Measurements from ENCODE around the gene STX3.
A peak's percentile ranks its signal among the peaks of the same experiment; 100 is the strongest.
"Not testable (repeated sequence)": the region's sequence is repeated elsewhere in the genome, so short reads cannot be mapped to it uniquely, and the experiment has no call there.

Gene STX3

DNA sequence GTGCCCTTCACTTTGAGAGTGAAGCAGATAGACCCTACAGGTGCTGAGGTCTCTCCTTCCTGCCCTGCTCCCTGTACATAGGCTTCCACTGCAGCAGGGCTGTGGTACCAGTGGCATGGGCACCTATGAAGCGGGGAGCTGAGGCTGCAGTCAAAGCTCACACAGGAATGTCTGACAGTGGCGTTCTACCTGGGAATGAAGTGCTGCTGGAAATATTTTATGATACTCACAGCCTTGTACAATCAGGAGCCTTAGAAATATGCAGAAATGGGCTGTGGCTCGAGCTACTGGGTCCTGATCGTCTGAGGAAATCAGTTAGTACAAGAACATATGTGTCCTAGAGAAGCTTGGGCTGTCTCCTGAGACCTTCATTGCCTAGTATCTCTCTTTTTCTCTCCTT lies 30.6 kb downstream of the STX3 start:
- no peak overlapping the region for H3K27ac ChIP-seq
- no peak for DNase-seq (ENCODE audit: low read depth, low spot score)

DNA sequence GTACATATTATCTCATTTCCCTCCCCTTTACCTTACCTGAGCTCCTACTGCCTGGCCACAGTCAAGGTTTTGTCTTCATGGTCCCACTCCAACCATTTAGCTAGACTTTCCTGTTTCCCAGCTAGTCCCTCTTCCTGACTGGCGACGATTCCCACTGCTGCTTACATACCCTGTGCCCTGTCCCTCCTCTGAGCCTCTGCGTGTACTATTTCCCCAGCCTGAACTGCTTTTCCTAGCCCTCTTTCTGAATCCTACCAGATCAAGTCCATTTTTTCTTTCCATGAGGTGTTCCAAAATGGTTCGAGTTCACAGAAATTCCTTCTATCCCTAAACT lies 32.0 kb downstream of the STX3 start:
- H3K27ac ChIP-seq = peak overlapping the region; percentile 44
- no peak for DNase-seq (ENCODE audit: low read depth, low spot score)

DNA sequence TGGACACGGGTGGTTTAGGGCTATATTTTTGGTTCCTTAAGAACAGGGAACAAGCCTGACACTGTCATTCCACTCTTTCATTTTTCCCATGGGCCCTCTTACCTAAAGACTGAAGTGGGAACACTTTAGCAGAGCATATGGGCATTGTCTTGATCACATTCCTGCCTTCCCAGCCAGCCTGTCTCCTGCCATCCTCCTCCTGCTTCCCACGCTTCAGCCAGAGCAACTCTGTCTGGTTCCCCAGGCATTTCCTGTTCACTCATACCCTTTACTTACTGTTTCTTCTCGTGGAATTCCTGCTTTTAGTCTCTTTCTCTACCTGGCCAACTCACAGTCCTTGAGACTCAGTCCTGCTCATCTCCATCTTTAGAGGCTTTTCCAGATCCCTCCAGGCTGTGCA lies 32.6 kb downstream of the STX3 start:
- H3K27ac ChIP-seq = peak overlapping the region; percentile 44

DNA sequence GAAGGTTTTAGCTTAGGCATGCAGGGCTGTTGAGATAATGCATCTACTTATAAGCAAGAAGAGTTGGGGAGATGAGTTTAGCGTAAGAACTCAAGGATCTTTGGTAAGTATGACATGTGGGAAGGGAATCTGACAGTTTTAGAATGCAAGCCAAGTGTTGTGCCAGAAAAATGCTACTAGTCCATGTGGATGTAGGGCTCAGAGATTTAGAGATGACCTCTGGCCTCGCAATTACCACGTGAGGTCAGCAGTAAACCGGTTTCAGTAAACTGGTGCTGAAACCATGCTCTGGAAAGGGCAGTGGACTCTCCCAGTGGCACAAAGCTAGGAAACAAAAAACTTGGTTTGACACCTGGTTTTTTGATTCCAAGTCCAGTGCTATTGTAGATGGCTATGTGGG lies 36.5 kb downstream of the STX3 start:
- no peak overlapping the region for H3K27ac ChIP-seq
- DNase-seq (ENCODE audit: low read depth, low spot score) = no peak

More for the DNA sequence above, 32.6 kb downstream of the STX3 start:
- no peak for DNase-seq (ENCODE audit: low read depth, low spot score)

DNA sequence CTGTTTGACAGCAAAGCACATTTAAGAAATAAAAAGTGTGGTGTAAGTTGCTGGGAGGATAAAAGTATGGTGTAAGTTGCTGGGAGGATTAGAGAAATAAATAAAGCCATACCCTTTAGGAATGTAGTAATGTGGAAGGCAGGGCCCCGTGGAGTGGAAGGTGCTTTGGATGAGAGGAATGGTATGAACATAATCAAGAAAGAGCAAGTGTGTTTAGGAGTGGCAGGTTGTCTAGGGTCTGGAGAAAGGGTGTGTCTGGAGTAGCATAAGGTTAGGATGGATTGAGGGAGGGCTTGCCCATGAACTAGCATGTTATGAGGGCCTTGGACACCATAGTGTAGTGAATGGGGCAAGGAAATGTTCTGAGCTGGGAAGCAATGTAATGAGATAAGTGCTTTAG lies 37.3 kb downstream of the STX3 start:
- H3K27ac ChIP-seq = no peak overlapping the region
- no peak for DNase-seq (ENCODE audit: low read depth, low spot score)

DNA sequence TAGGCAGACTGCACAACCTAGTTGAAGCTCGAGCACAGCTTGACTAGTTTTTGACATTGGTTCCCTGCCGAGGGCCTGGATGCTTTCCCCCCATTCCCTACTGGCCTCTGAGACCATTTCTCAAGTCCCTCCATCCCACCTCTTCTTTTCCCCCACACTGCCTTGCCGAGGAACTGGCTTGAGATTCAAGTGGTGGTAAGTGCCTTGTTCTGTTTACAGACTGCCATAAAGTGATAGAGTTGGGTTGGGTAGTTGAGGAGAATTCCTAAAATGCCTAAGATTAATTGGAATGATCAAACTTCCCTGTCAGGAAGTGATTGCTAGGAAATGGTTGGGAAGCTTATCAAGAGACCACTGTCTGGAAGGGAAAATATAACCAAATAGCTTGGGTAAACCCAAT lies 39.2 kb downstream of the STX3 start:
- DNase-seq (ENCODE audit: low read depth, low spot score) = no peak
- H3K27ac ChIP-seq = no peak overlapping the region

DNA sequence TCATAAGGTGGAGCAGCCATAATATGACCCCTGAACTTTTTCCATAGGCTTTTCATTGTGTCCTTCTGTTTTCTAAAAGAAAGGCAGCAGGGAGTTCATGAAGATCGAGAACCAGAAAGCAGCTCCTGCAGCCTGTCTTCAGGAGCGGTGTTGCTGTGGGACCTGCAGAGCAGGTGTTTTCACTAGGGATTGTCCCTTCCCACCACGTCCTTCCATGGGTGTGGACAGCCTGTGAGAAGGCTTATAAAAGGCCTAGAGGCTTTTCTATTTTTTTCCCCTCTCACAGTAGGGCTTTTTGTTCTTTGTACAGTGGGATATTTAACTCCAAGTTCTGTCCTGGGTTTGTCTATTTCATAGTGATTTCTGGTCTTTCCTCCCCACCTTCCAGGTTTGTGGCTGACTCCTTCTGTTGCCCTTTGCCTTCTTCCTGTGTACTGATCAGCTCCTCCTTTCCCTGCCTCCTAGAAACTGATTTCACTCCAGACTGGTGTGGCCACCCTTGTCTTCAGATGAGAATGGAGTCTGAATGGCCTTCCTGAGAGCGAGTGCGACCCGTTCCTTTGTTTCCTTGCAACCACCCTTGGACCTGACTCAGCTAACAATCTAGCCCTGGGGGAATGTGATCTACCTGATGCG lies 45.3 kb downstream of the STX3 start:
- H3K27ac ChIP-seq = peak overlapping the region; percentile 45
- no peak for DNase-seq (ENCODE audit: low read depth, low spot score)

DNA sequence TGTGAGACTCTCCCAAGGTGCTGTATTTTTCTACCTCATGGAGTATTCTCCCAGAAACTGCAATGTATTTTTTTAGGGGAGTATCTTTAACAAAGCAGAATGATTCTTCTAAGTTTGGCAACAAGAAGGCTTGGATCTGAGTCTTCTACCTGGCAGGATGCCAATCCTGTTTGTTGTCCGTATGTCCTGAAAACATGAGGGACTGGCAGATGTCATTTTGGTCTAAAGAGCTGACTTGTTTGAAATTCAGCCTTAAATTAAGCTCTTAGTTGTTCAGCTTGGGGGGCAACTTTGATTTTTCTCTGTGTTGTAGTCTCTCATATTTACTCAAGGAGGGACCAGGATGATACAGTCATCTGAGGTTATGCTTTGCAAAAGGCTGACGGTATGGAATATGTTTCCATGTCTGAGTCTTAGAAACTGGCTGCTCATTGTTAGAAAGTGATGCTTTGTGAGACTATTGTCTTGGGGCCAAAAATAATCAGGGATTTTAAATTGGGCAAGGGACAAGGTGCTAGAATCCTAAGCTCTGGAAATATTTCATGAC lies 46.1 kb downstream of the STX3 start:
- no peak for DNase-seq (ENCODE audit: low read depth, low spot score)
- peak overlapping the region; percentile 45 for H3K27ac ChIP-seq

DNA sequence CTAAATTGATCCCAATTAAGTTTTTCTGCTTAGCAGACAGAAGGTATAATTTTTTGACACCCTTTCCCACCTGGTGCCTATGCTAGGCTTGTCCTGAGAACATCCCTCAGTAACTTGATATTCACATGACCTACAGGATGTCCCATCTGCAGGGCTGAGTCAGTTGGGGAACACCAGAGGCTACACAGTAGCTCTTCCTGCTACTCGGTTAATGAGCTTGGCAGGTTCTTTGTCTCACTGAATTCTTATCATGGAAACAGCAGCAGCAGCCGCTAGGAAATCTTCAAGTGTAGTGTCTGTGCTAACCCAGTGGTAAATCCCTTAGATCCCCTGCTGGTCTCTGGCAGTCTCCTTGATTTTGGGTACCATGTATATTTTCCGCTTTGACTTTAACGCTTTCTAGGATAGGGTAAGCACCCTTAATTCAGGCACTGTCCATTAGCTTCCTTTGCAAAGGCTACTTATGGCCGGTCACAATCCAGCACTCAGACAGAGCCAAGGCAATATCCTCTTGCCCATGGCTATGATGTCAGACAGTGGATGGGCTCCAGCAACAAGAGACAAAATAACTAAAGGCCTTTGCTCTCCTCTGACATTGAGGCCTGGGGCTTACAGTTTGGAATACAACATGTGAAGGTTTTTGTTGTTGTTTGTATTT lies 46.9 kb downstream of the STX3 start:
- DNase-seq (ENCODE audit: low read depth, low spot score) = no peak
- peak overlapping the region; percentile 45 for H3K27ac ChIP-seq

DNA sequence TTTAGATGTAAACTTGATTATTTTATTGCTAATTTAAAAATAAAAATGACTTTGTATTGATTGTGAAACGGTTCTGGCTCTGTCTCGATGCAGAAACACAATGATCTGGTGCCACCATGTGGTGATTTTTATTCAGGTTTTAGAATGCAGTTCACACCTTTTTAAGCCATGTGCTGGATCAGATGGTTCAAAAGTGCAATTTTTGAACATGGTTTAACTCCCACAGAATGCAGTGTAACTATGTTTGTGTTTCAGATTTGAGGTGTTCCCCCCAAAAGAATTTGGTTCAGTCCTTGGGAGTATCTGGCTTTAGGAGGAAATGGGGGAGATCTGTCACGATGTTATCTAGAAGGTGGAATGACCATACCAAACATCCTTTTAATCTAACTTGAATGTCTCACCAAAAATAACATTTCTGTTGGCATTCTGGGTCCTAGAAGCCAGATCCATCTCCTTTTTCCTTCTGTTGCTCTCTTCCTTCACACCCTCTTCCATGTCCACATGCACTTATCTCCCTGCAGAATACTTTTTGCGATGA lies 47.5 kb downstream of the STX3 start:
- DNase-seq (ENCODE audit: low read depth, low spot score) = no peak

DNA sequence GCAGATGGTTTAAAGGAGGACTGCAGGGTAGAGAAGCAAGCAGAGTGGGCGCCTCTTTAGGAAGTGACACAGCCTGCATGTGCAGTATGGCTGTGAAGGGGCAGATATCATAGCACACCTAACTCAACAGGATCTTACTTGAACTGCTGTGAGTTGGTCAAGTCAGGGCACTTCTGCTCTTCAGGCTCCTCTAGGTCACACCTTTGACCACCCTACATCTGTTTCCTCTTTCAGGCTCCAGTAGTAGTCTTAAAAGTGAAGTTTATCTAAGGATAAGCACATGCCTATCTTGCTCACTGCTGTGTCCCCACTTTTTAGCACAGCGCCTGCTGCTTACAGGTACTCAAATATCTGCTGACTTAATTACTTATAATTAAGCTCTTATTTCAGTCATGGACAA lies 48.9 kb downstream of the STX3 start:
- H3K27ac ChIP-seq = no peak overlapping the region
- no peak for DNase-seq (ENCODE audit: low read depth, low spot score)

More for the DNA sequence above, 47.5 kb downstream of the STX3 start:
- H3K27ac ChIP-seq = no peak overlapping the region

DNA sequence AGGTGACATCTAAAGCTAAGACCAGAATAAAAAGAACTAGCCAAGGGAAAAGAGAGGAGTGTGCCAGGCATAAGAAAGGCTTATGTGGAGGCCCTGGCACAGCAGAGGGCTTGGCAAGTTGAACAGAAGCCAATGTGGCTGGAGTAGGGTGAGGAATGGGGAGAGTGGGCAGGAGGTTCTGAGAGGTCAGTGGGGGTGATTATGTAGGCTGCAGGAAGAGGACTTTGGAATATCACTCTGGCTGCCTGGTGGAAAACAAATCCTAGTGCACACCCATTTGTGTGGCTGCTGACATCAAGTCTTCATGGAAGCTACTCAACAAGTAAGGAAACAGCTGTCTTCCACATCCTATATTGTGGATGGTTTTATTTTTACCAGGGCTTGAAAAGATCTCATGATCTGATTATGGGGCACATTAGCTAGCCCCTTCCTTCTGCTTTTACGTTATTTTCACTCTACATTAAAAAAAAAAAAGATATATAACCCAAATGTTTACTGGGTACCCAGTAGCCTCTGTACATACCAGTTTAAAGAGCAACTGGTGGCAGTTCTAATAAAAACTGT lies 52.0 kb downstream of the STX3 start:
- DNase-seq (ENCODE audit: low read depth, low spot score) = no peak
- no peak overlapping the region for H3K27ac ChIP-seq

DNA sequence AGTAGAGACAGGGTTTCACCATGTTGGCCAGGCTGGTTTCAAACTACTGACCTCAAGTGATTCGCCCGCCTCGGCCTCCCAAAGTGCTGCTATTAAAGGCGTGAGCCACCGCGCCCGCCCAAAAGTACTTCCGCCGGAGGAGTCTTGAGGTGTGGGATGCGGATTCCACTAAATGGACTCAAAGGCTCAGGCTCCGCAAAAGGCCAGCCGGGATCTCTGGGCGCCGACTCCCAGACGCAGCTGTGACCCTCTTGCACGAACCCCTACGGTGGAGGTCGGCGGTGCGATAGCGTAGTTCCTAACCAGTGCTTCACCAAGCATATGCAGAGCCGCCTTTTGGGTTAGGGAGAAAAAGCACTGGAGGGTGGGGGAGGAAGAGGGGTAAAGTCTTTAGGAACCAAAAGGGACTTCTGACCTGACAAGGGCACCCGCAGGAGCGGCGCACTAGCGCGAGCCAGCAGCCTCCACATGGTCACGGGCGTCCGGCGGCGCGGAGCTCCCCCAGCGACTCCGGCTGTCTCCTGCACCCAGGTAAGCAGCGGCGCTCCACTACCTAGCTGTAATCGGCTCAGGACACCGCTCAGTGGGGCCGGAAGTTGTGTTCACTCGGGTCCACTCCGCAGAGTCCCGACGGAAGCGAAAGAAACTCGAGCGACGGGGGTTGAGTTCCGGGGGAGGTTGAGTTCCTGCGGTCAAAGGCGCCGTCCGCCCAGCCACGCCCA lies 55.2 kb downstream of the STX3 start, which contains the start of gene MRPL16:
Gene MRPL16 (minus strand): TSS at position 590 of the 722 bp plus-strand sequence. CDS start 120 bp downstream, at position 470.
- DNase-seq (ENCODE audit: low read depth, low spot score) = peak; percentile 75
- H3K27ac ChIP-seq = peak within 1 kb of the TSS; percentile 78

DNA sequence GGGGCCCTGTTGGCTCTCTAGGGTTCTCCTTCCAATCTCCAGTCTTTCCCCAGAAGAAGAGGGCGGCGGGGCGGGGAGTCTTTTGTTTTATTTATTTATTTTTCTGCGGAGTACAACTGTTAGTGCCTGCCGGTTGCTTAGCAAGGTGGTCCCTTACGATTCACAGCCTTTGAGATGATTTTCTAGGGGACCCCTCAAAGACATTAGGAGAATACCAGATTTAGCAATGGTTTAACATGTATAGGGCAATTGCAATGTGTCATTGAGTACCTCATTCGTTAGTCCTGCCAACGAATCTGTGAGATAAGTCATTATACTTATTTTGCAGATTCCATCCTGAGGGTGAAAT lies 55.7 kb downstream of the STX3 start:
- no peak for DNase-seq (ENCODE audit: low read depth, low spot score)
- H3K27ac ChIP-seq = peak overlapping the region; percentile 78

DNA sequence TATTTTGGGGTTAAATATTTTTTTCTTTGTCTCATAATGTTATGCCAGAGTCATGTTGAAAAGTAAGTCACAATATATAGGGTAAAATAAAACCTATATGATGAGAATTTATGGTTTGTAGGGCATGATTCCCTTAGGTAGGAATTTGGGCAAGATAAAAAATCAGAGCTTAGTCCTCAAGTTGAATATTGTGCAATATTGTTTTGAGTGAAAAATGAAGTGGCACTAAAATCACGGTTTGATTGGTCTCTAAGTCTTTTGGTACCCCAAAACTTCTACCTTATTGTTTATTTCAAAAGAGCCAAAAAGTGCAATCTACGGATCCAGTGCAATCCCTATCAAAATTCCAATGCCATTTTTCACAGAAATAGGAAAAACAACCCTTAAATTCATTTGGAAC lies 57.0 kb downstream of the STX3 start:
- H3K27ac ChIP-seq = no peak overlapping the region
- no peak for DNase-seq (ENCODE audit: low read depth, low spot score)

DNA sequence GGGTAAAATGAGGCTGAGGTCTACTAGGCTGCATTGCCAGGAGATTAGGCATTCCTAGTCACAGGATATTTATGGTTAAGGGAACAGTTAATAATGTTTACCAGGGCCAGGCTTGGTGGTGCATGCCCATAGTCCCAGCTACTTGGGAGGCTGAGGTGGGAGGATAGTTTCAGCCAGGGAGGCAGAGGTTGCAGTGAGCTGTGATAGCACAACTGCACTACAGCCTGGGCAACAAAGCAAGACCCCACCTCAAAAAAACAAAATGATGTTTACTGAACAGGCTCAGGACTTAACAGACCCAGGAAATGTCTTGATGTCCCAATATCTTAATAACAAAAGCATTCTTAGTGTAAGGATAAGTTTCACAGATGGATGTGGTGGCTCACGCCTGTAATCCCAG lies 58.2 kb downstream of the STX3 start:
- no peak overlapping the region for H3K27ac ChIP-seq
- no peak for DNase-seq (ENCODE audit: low read depth, low spot score)

DNA sequence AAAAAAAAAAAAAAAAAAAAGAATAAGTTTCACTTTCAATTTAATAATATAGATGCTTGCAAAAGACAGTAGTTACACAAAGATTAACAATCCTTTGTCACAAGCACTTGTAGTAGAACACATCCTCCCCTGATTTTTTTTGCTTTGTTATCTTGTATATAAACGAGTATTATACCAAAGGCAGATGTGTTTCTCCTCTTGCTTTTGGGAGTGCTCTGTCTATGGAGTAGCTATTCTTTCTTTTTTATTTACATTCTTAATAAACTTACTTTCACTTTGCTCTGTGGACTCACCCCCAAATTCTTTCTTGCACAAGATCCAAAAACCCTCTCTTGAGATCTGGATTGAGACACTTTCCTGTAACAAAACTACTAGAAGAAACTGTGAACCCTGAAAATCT lies 58.8 kb downstream of the STX3 start:
- H3K27ac ChIP-seq = no peak overlapping the region
- no peak for DNase-seq (ENCODE audit: low read depth, low spot score)

DNA sequence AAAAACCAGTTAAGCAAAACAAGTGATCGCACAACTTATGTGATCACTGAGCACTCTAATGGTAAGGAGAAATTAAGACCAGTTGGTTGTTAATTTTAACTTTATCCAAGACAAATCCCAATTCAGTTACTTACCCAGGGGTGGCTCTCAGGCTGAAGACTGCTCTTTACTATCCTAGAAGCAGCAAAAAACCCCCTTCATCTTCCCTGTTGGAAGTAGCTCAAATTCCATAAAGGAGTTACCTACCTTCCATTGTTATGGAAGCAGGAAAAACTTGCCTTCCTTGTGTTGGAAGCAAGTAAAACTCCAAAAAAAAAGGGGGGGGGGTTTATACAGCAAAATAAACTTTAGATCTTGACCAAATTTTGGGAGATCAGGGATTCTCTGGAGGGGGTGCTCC lies 60.6 kb downstream of the STX3 start:
- H3K27ac ChIP-seq = no peak overlapping the region

DNA sequence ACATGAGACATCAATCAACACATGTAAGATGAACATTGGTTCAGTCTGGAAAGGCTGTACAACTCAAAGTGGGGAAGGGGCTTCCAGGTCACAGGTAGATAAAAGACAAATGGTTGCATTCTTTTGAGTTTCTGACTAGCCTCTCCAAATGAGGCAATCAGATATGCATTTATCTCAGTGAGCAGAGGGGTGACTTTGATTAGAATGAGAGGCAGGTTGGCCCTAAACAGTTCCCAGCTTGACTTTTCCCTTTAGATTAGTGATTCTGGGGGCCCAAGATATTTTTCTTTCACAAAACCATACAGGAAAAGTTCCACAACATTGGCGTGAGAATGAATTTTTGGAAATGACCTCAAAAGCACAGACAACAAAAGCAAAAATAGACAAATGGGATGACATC lies 61.3 kb downstream of the STX3 start:
- DNase-seq (ENCODE audit: low read depth, low spot score); H3K27ac ChIP-seq: not testable (repeated sequence)

More for the DNA sequence above, 60.6 kb downstream of the STX3 start:
- no peak for DNase-seq (ENCODE audit: low read depth, low spot score)

DNA sequence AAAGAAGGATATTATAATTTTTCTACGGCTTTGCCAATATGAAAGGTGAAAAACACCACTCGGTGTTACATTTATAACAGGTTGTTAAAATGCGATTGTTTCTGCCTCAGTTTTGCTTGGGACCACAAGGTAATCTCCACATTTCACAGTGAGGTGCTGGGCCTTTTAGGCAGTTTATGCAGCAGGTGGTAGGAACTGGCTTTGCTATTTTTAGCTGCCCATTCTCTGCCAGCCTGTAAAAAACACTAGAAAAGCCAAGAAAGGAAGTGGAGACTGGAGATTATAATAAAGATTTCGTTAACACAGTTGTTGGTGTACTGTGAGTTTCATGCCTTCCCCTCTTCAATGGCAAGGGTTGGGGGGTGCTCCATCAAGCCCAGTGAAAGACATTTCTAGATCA lies 63.4 kb downstream of the STX3 start:
- no peak for DNase-seq (ENCODE audit: low read depth, low spot score)
- H3K27ac ChIP-seq = no peak overlapping the region
